Esophagus squamous epithelium (tissue), 5 donors: ENCODE results near the gene UVRAG. TPM values are rescaled to one million over a fixed set of nuclear protein-coding genes. Genes with fewer than 3 reads are reported as not detected.

Experiments used
- DNase-seq: peaks from one replicate; lab custom pipeline; 2025; lab: John Stamatoyannopoulos, UW
- H3K27ac ChIP-seq, 4 donors: fragments of 200-600 bp; sonication (generic); one replicate each; pipeline ENCODE4 v1.5.1; 2016 to 2019; ENCODE audit warnings: mild to moderate bottlenecking in 1 of 4
- H3K27me3 ChIP-seq, 4 donors: fragments of 200-600 bp; sonication (generic); 1 replicate in 3 of 4; 2 replicates in 1 of 4; pipeline versions ENCODE4 v1.5.1 to v1.6.0; 2017 to 2021; ENCODE audit warnings: antibody characterized with exemption in 1 of 4
- H3K36me3 ChIP-seq, 3 donors: fragments of 200-600 bp; sonication (generic); one replicate each; pipeline ENCODE4 v1.5.1; 2016 to 2019
- H3K4me1 ChIP-seq, 3 donors: fragments of 200-600 bp; sonication (generic); one replicate each; pipeline ENCODE4 v1.5.1; 2017 to 2019
- H3K4me3 ChIP-seq, 4 donors: fragments of 200-600 bp; sonication (generic); 1 replicate in 3 of 4; 2 replicates in 1 of 4; pipeline ENCODE4 v1.5.1; 2016 to 2019; ENCODE audit warnings: mild to moderate bottlenecking in 2 of 4, moderate library complexity in 1 of 4
- H3K9me3 ChIP-seq, 3 donors: fragments of 200-600 bp; sonication (generic); one replicate each; pipeline ENCODE4 v1.5.1; 2016 to 2019
- CTCF ChIP-seq, 6 experiments: fragments of 450-650 bp in 4 of 6; fragments of 200-600 bp in 2 of 6; sonication (generic) in 2 of 6; IDR thresholded peaks; one replicate each; pipeline ENCODE4 v1.5.1; 2016 to 2019; ENCODE audit warnings: antibody characterized with exemption in 6 of 6, mild to moderate bottlenecking in 4 of 6, moderate library complexity in 4 of 6
- POLR2A ChIP-seq, 4 donors: fragments of 450-650 bp; IDR thresholded peaks; one replicate each; pipeline ENCODE4 v1.6.1; 2017; ENCODE audit warnings: antibody characterized with exemption in 4 of 4, mild to moderate bottlenecking in 4 of 4, moderate library complexity in 3 of 4
- WGBS, 2 donors: methylation state at CpG; one replicate each; pipeline ENCODE4 v1.1.5; 2018; 5-methylcytosine and 5-hydroxymethylcytosine counted together
- intact Hi-C: fragments of 100-400 bp; cut with DNase I; formaldehyde crosslinking; loops from one replicate; pipeline ENCODE4 v1.15.0; 2022
- total RNA-seq, 4 donors: library from RNA; depleted of rRNA; stranded (reverse); fragments of >200 nt; gene quantifications; one replicate each; pipeline ENCODE4 v1.1.0, GENCODE V29; 2016
- donor health status: DM: yes; HTN: yes; CAD: no.

The UVRAG gene
- total RNA-seq, 4 donors from 2014 or later = 3.5 to 15.4 (median 8.5) TPM

- H3K27ac ChIP-seq = no peak overlapping the region
- WGBS, 2 donors = 96 to 100% methylated on average over 1 of the region's 1 CpG
- no peaks in the 10 kb centered on the region for H3K27me3 ChIP-seq
- TF ChIP-seq CTCF (IDR thresholded peaks at IDR 0.05) (no peak), POLR2A (IDR thresholded peaks at IDR 0.05) (no peak)
- intact Hi-C loops = no loop called here
- peaks cover 0 to 5% (median 0%) of the 10 kb centered on the region in 3 donors for H3K36me3 ChIP-seq
- no peak overlapping the region for H3K4me3 ChIP-seq
- no peaks in the 10 kb centered on the region for H3K4me1 ChIP-seq
- peaks cover 0 to 8% (median 0%) of the 10 kb centered on the region in 3 donors for H3K9me3 ChIP-seq
- DNase-seq = no peak
Measured at GRCh38 chr11:76090821-76091220, 275.8 kb downstream of the UVRAG start.

GRCh38 chr11:76094740-76095139, 279.7 kb downstream of the UVRAG start:
- intact Hi-C loops = no loop called here
- H3K4me1 ChIP-seq = no peaks in the 10 kb centered on the region
- no peak for DNase-seq
- WGBS, 2 donors = 86 to 95% methylated on average over 4 of the region's 4 CpGs
- TF ChIP-seq POLR2A (IDR thresholded peaks at IDR 0.05) = no peak
- TF ChIP-seq CTCF (IDR thresholded peaks at IDR 0.05) = no peak
- H3K36me3 ChIP-seq = peaks cover 0 to 5% (median 0%) of the 10 kb centered on the region in 3 donors
- H3K27me3 ChIP-seq = no peaks in the 10 kb centered on the region
- H3K9me3 ChIP-seq = peaks cover 0 to 8% (median 0%) of the 10 kb centered on the region in 3 donors
- H3K4me3 ChIP-seq = no peak overlapping the region
- H3K27ac ChIP-seq = no peak overlapping the region

DNA sequence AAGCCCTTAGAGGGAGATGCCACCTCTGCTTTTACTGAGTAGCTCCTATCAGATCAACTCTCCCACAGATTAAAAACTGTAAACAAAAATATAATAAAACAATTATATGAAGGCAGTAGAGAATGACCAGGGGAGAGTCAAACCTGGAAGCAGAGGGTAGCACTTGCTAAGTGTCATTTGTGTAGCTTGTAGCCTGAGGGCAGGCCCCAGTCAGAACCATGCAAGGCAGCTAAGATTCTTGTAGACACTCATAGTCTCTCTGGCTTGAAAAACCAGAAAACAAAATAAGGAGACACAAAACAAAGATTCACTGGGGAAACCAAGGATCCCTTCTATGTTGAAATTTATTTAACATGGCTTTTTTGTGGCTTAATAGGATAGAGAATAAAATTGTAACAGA, 280.9 kb downstream of the UVRAG start:
- H3K27me3 ChIP-seq = no peaks in the 10 kb centered on the region
- H3K4me3 ChIP-seq = no peak overlapping the region
- intact Hi-C loops = no loop called here
- peaks cover 0 to 2% (median 0%) of the 10 kb centered on the region in 3 donors for H3K9me3 ChIP-seq
- no peak overlapping the region for H3K27ac ChIP-seq
- no peak for TF ChIP-seq POLR2A (IDR thresholded peaks at IDR 0.05)
- TF ChIP-seq CTCF (IDR thresholded peaks at IDR 0.05) = no peak
- no peak for DNase-seq
- no peaks in the 10 kb centered on the region for H3K4me1 ChIP-seq
- no peaks in the 10 kb centered on the region for H3K36me3 ChIP-seq

GRCh38 chr11:76096552-76096951, 281.5 kb downstream of the UVRAG start:
- no peaks in the 10 kb centered on the region for H3K4me1 ChIP-seq
- no peak overlapping the region for H3K4me3 ChIP-seq
- no peaks in the 10 kb centered on the region for H3K27me3 ChIP-seq
- TF ChIP-seq POLR2A (IDR thresholded peaks at IDR 0.05) = no peak
- no peak for TF ChIP-seq CTCF (IDR thresholded peaks at IDR 0.05)
- no peaks in the 10 kb centered on the region for H3K9me3 ChIP-seq
- H3K36me3 ChIP-seq = no peaks in the 10 kb centered on the region
- no peak for DNase-seq
- intact Hi-C loops = no loop called here
- 78 to 95% methylated on average over 5 to 6 of the region's 6 CpGs for WGBS, 2 donors
- H3K27ac ChIP-seq = no peak overlapping the region

GRCh38 chr11:76102802-76103201, 287.8 kb downstream of the UVRAG start:
- WGBS, 2 donors = 31 to 38% methylated on average over 1 of the region's 1 CpG
- H3K4me1 ChIP-seq = peaks cover 0 to 4% (median 0%) of the 10 kb centered on the region in 3 donors
- no peaks in the 10 kb centered on the region for H3K9me3 ChIP-seq
- intact Hi-C loops = no loop called here
- H3K27ac ChIP-seq = no peak overlapping the region
- no peak for DNase-seq
- no peaks in the 10 kb centered on the region for H3K27me3 ChIP-seq
- TF ChIP-seq POLR2A (IDR thresholded peaks at IDR 0.05) = no peak
- no peak for TF ChIP-seq CTCF (IDR thresholded peaks at IDR 0.05)
- H3K36me3 ChIP-seq = no peaks in the 10 kb centered on the region
- no peak overlapping the region for H3K4me3 ChIP-seq
